GM18517 (cell line): ENCODE measurements around the gene PRKD2.

ENCODE experiments used
- ATAC-seq: cut with Tn5 transposase; IDR thresholded peaks from one replicate; pipeline ENCODE4 v1.9.1; 2021; ENCODE audit warnings: mild to moderate bottlenecking, moderate library complexity; ENCODE audit not compliant: unreplicated experiment

PRKD2 gene

DNA sequence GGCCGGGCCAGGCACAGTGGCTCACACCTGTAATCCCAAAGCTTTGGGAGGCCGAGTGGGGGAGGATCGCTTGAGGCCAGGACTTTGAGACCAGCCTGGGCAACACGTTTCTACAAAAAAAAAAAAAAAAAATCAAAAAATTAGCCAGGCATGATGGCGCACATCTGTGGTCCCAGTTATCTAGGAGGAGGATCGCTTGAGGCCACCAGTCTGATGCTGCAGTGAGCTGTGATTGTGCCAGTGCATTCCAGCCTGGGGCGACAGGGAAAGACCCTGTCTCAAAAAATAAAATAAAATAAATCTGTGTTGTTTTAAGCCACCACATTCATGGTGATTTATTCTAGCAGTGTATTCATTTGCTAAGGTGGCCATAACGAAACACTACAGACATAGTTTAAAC is 51.8 kb downstream of the PRKD2 start:
- no peak for ATAC-seq

DNA sequence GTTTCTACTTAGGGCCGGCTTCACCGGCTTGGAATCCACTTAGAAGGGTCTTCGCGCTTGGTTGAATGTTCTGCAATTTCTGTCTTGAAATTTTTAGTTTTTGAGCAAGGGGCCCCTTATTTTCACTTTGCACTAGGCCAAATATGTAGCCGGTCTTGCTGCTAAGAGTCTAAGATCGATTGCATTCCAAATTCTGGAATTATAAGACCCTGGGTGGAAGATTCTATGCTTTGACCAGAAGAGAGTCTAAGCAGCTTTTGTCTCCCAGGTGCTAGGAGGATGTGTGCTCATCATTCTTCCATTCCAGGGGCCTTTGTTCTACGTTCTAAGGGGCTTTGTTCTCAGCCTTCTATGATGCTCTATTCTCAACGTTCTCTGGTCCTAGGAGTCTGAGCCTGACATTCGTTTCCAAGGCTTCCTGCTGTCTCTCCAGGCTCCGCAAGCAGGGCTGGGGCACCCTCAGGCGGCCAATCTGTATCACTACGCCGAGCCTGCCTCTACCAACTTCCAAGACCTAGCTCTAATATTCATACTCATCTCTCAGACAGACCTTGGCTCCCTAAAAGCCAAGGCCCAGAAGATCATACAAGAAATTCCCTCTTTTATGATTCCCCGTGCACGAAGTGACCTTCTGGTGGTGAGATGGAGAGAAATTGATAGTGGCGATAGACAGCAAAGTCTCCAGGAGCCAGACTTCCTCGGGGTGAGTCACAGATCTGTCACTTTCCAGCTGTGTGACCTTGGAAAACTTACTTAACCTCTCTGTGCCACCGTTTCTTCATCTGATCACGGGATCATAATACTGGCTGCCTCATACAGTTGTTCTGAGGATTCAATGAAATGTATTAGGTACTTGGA is 55.0 kb downstream of the PRKD2 start:
- no peak for ATAC-seq

DNA sequence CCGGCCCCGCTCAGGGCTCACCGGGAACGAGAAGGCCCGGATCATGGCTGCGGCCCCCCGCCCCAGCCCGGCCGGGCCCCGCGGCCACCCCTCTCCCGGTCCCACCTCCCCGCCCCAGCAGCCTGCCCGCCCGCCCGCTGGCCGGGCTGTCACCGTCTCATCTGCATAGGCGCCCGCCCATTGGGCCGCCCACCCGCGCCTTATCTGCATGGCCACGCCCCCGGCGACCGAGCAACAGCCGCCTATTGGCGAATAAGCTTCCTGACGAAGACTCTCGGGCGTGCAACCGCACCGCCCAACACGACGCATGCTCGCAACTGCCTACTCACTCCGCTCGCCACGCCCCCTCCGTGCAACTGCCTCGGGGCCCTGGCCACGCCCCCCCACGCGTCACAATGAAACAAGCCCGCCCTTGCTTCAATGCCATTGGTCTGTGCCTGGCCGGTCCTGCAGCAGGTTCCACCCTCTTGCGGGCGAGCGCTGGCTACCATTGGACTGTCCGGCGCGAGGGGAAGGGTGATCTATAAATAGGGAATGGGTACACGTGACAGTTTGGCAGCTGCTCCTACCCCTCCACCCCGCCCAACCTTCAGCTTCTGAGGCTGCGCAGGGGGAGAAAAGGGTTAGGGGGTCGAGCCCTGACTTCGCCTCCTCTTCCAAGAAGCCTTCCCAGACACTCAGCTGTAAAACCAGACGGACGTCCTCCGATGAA is 55.7 kb downstream of the PRKD2 start, which contains the start of gene DACT3:
Gene DACT3 (minus strand): TSS at position 163 of the 712 bp plus-strand sequence. CDS start 118 bp downstream, at position 45.
- ATAC-seq: peak; percentile 90

DNA sequence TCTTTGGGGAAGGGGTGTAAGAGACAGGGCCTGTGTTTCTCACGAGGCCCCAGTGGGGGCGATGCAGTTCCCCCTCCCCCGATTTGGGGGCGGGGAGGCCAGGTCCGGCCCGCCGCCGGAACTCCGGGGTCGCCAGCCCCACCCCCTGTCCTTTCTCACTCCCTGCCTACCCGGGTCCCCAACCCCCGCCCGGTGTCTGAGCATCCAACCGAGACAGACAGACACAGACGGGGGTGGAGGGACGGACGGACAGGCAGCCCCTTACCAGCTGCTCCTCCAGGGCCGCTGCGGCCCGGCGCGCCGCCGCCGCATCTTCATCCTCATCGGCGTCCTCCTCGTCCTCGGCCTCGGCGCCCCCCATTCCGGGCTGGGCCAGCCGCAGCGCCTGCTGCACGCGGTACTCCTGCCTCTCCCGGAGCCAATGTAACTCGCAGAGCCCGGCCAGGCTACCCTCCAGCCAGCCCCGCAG is 56.3 kb downstream of the PRKD2 start:
- ATAC-seq: peak; percentile 3

DNA sequence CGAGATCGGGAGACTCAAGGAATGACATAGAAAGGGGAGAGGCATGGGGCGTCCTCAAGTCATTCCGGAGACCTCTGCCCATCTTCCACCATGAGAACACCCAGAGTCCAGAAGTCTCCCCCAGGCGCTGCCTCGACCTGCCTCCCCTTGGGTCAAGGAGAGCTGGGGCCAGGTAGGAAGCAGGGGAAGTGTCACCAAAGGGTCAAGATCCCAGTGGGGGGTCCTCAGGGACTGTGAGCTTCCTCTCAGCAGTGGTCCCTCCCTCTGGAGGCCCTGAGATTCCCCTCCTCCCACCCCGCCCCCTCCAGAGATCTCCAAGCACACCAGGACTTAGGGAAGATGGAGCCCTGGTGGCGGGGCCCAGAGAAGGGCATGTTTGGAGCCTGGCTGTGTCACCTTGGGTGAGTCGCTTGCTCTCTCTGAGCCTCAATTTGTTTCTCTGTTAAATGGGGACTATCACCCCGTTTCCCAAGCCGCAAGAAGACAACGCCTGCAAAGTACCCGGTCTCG is 56.9 kb downstream of the PRKD2 start:
- ATAC-seq: no peak

DNA sequence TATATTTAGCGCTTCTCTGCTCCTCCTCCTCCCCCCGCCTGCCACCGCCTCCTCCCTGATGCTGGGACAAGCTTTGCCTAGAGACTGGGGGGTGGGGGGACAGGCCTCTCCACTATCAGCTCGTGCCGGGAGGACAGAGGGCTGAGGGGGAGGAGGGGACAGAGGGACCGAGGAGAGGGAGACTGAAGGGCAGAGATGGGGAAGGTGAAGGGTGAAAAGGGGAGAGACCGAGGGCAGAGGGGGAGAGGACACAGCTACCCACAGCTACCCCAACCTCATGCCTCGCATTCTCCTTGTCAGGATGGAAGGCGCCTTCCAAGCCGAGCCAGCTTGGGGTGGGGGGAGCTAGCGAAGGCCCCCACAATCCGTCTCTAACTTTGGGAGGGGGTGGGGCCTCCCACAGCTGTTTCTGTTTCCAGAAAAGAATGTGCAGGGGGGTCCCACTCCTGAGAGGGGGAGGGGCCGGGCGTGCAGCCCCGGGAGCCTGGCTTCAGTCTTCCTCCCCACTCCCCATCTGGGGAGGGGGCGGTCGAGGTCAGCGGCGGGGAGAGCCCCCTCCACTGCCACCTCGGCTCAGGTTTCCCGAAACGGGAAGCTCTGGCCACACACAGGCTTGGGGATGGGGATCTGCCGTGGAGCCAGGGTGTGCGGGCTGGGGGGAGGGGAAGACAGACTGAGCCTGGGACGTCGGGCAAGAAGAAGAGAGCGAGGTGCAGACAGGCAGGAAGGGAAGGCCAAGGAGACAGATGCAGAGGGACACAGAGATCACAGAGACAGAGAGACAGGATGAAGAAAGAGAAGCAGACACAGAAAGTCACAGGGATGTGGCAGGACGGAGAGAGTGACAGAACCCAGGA is 57.5 kb downstream of the PRKD2 start:
- no peak for ATAC-seq

DNA sequence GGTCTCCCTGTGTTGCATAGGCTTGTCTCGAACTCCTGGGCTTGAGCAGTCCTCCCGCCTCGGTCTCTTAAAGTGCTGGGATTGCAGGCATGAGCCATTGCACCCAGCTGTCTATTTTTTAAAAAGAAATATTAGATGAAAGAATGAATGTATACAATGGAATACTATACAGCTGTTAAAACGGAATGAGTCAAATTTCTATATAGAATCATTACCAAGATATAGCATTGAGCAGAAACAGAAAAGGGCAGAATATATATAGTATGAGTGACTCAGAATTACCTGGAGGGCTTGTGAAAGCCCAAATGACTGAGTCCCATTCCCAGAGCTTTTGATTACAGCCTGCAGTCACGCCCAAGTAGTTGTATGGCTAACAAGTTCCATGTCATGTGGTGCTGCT is 60.4 kb downstream of the PRKD2 start:
- no peak for ATAC-seq

DNA sequence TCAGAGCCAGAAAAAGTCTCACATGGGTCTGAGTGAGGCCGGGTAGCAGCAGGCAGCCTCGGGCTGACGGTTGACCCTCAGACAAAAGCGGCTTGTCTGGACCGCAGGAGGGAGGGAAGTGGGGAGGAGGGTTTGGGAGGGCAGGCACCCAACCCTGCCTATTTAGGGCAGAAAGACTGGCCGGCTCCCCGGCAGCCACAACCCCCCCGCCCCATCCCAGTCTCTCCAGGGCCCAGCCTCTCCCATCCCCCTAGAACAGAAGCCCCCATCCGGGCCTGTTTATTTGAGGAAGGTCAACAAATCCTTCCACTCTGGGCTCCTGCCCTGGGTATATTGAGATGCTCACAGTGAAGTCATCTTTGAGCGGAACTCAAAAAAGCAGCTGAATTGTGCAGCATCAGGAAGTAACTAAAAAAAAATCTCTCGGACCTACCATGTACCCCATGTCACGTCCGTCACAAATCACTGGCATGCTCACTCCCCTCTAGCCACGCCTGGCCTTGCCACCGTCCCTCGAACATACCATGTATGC is 62.2 kb downstream of the PRKD2 start:
- ATAC-seq: no peak

DNA sequence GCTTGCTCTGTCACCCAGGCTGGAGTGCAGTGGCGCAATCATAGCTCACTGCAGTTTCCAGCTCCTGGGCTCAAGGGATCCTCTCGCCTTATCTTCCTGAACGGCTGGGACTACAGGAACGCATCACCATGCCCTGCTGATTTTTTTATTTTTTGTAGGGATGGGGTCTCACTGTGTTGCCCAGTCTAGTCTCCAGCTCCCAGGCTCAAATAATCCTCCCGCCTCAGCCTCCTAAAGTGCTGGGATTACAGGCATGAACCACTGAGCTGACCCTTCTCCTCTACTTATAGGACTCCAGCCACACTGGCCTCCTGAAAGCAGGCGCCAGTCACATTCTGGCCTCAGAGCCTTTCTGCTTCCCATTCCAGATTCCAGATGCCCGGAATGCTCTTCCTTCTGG is 66.5 kb downstream of the PRKD2 start:
- no peak for ATAC-seq

DNA sequence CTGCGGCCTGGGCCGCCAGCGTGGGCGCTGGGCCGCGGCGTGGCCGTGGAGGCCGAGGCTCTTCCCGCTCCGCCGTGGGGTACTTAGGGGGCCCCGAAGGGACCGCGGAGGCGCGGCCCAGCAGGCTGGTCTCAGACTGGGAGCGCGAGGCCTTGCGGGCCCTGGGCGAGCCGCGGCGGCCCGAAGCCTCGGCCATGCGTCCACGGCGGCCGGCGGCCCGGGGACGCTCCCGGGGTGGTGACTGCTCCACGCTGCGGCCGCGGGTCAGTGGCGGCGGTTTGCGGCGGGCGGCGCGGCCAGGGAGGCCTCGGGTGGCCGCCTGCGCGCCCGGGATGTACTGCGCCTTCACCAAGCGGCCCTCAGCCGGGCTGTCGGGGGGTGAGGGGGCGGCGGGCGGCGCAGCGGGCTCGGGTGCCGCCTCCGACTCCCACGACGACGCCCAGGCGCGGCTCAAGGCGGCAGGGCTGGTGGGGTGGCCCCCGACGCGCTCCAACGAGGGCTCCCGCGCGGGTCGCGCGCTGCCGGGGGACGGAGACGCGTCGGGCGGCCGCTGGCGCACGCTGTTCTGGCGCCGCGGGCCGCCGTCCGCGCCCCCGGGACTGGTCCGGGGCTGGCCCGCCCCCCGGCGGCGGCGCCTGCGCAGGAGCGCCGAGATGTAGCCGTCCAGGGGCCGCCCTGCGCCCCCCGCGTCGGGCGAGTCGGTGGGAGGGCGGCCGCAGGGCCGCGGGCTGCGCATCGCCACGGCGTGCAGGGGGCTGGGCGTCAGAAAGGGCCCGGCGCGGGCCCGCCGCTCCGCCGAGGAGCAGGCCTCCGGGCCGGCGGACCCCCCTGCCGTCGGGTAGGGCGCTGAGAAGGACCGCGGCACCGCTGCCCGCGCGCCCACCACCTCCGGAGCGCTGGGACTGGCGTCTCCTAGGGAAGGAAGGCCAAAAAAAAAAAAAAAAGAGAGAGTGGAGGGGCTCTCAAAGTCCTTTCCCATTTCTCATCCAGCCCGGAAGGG is 67.7 kb downstream of the PRKD2 start:
- no peak for ATAC-seq

DNA sequence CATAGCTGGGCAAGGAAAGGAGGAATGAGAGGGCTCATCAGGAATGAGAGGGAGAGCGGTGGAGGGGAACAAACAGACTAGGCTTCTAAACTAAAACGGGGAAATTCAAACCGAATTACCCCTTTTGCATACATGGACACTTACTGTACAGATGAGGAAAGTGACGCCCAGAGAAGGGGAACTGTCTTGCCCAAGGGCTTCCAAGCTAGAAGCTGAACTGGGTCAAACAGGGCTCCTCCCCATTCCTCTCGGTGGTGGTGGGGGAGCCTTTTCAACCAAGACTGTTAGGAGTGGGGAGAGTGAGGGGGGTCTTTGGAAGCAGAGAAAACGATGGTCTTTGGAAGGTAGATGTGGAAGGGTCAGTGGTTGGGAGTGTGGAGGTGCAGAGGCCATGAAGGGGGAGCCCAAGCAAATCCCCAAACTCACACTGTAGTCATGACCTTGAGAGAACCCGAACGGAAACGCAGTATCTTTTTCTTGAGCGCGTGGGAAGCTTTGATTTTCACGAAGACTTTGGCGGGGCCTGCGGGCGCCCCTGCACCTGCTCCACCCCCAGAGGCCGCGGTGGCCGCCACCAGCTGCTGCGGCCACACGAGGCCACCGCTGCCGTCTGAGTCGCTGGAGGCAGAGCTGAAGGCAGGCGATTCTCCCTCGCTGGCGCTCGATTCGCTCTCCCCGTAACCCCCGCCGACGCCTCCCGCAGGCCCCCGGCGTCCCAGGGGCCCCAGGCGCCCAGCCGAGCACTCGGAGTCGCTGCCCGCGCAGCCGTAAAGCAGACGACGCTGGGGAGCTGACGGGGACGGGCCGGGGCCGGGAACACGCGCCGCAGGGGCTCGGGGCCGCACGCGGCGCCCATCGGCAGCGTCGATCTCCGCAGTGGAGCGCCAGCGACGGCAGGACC is 68.6 kb downstream of the PRKD2 start:
- ATAC-seq: no peak

DNA sequence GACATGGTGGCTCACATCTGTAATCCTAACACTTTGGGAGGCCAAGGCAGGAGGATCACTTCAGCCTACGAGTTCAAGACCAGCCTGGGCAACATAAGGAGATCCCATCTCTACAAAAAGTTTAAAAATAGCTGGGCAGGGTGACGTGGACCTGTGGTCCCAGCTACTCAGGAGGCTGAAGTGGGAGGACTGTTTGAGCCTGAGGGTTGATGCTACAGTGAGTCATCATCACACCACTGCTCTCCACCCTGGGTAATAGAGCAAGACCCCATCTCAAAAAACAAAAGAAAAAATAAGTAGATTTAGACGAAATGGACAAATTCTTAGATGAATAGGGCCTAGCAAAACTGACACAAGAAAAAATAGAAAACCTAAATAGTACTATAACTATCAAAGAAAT is 70.5 kb downstream of the PRKD2 start:
- ATAC-seq: no peak

DNA sequence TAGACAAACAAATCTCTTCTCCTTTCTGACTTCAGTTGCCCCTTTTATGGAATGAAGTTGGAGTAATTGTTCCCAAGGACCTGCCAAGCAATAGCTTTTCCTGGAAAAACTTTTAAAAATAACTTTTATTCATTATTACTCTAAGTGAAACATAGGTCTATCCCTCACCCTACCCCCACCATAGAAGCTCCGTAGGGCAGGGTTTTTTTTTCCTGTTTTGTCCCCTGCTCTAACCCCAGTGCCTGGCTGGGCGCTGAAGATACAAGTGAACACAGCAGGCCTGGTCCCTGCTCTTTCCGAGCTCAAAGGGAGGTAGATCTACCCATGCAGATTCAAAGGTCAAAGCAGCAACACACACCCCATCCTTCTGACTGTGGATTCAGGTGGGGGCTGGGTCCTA is 72.2 kb downstream of the PRKD2 start:
- ATAC-seq: no peak

DNA sequence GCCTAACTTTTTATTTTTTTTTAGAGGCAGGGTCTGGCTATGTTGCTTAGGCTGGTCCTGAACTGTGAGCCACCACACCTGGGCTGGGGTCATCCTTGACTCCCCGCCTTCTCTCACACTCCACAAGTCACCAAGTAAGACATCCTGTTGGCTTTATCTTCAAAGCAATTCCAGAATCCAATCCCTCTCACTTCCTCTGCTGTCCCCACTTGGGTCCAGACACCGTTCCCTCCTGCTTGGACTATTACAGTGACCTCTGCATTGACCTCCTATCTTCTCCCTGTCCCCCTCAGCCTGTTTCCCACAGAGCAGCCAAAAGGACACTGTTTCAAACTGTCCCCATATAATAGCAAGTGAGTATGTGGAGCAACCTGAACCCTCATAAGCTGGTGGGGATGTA is 76.3 kb downstream of the PRKD2 start:
- no peak for ATAC-seq

DNA sequence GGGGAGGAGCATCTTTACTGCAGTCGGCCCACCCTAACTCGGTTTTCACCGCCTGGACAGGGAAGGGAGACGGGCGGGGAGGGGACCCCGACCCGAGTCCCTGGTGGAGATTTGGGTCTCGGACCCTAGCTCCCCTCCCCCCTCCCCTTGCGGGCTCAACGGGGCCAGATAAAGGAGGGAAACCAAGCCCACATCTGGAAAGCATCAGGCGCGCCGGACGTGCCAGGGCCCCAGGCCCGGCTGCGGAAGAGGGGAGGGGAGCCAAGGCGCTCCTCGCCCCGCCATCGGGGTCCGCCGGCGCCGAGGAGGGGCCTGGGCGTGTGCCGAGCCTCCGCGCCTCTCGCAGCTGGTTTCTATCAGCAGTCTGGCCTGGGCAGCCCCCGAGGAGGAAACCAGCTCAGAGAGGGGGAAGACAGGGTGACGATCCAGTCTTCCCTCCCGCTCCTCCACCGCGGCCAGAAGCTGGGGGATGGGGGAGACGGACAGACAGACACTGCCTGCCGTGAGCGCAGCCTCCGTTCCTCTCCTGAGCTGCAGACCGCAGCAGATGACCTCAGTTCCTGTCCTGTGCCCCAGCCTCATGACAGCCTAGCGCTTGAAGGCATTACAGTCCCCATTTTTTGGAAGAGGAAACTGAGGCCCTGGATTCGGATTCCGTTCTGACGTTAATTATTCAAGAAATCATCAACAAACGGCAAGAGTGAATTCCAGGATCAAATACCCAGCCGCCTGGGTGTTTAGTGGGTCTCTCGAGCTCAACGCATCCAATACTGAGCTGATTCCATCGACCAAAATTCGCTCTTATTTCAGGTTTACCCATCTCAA is 77.3 kb downstream of the PRKD2 start:
- ATAC-seq: no peak

DNA sequence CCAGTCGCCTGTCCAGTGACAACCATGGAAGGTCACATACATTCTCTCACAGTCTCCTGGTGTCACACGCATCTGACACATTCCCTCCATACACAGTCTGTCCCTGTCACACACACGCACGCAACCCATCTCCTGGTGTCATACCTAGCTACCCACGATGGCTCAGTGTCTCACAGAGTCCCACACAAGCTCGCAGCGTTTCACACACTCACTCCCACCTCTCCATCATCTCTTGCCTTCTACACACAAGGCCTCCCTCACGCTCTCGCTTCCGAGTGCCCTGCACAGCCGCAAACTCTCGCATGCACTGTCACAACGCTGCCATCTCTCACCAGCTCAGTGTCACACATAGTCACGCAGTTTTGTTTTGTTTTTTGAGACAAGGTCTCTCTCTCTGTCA is 79.7 kb downstream of the PRKD2 start:
- ATAC-seq: no peak

DNA sequence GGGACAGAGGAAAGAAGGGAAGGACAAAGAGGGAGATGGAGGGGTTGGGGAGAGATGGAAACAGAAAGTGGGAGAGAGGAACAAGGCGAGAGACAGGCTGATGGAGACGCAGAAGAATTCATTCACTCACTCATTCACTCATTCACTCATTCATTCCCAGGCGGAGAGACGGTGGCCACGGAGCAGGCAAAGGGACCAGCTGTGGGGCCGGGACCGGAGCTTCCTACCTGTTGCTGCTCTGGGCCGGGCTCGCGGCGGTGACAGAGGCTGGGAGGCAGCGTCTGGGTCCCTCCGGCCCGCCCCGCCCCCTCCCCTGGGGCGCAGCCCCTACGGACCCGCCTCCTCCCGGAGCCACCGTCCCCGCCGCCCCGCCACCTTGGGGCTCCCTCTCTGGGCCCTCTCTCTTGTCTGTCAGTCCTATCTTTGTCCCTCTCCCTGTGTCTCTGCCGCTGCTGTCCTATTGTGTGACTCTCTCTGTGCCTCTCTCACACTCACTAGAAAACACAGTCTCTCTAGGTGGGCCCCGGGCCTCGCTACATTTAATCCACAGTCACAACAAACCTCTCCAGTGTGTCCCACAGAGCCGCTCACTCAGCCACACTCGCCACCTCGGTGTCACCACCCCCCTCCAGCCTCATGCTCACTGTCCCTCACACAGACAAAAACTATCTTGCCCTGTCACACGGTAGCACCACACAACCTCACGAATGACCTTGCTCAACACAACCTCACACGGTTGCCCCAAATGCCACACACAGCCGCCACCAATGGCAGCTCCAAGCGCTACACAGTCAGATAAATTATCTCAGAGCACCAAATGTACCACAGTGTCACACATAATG is 80.8 kb downstream of the PRKD2 start, which contains the start of gene GNG8:
Gene GNG8 (minus strand): TSS at position 283 of the 842 bp plus-strand sequence. CDS start 1,520 bp downstream, outside the sequence.
- no peak for ATAC-seq
